ENCODE results near the gene C1orf115.
"Not testable (repeated sequence)": the region's sequence is repeated elsewhere in the genome, so short reads cannot be mapped to it uniquely, and the experiment has no call there.

The C1orf115 gene

GRCh38 chr1:220730486-220730885 lies 40.3 kb downstream of the C1orf115 start:
- no peak for DNase-seq

DNA sequence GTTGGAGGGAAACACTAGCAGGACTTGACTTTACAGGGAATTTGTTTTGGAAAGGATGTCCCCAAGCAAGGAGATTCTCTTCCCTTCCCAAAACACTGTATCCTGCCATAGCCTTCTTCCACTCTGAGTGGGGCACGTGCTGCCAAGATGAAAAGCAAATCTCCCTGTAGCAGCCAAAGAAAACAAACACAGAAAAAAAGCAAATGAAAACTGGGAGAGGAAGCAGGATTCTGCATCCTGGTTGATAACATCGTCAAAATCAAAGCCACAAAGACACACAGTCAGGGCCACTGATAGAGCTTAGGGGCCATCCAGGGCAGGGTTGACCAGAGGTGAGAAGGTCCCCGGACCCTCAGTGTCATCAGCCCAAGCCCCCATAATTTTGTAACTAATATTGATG lies 42.0 kb downstream of the C1orf115 start:
- DNase-seq: no peak

GRCh38 chr1:220732621-220733020 lies 42.5 kb downstream of the C1orf115 start:
- no peak for DNase-seq

- DNase-seq: peak; percentile 88
Measured at GRCh38 chr1:220733086-220733601, 43.0 kb downstream of the C1orf115 start.

DNA sequence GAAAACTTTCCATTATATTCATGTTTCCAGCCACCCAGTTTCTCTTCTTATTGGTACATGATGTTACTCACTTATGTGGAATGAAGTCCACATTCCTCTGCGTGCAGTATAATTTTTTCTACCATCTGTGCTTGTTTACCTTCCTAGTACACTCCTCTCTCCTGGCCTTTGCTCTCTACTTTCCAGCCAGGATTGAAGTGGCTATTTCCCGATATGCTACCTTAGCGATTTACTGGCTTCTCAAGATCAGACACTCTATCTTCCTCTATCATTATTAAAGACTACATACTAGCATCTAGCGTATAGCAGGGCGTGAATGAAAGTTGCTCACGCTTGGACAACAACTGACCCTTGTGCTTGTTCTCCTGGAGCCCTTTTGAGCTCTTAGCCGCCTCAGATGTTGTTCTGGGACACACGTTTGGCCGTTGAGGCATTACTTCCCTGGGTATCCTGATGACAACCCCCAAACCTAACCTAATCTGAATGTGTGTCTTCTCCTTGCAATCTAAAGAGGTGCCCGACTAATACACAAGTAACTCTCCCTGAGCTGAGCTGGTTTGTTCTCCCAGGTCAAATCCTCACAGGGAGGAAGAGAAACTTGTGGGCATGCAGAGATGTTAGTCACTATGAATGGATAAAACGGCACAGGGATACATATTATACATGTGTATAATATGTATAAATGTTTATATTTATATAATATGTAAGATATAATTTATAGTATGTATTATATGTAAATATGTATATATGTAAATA lies 44.6 kb downstream of the C1orf115 start:
- DNase-seq: peak; percentile 17

DNA sequence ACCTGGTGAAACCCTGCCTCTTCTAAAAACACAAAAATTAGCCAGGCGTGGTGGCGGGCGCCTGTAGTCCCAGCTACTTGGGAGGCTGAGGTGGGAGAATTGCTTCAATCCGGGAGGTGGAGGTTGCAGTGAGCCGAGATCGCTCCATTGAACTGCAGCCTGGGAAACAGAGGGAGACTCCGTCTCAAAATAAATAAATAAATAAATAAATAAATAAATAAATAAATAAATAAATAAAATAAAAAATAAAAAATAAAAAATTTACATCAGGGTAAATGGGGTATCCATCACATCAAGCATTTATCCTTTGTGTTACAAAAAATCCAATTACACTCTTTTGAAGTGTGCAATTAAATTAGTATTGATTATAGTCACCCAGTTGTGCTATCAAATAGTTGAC lies 46.1 kb downstream of the C1orf115 start:
- not testable (repeated sequence) for DNase-seq

GRCh38 chr1:220741349-220741748 lies 51.2 kb downstream of the C1orf115 start:
- no peak for DNase-seq

GRCh38 chr1:220741825-220742224 lies 51.7 kb downstream of the C1orf115 start:
- DNase-seq: peak; percentile 30

DNA sequence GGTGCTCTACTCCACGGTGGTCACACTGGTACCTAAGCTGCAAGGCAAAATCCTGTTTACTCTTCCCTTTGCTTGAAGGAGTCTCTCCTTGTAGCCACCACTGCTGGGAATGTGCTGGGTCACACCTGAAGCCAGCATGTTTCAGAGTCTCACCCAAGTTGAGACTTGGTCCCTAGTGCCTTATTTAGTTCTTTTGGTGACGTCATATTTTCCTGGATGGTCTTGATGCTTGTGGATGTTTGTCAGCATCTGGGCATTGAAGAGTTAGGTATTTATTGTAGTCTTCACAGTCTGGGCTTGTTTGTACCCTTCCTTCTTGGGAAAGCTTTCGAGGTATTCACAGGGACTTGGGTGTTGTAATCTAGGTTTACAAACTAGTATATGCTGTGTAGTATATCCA lies 52.4 kb downstream of the C1orf115 start:
- DNase-seq: no peak

DNA sequence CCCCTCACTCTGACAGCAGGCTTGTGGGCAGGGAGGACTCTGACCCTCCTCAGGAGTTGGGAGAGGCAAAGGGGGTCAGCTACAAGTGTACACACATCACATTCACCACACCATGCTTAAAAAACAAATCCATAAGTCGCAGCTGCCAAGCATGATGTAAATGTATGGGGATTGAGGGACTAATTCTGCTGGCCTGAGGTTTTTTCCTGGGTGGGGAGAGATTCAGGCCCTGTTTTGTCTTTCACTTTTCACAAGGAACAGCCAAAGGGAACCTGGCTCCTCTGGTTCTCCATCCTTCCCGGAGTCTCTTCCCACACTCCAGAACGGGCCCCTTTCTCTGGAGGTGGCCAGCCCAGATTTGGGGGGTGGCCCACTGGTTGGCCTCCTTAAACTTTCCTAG lies 56.7 kb downstream of the C1orf115 start:
- no peak for DNase-seq

GRCh38 chr1:220747437-220748088 lies 57.4 kb downstream of the C1orf115 start:
- no peak for DNase-seq

DNA sequence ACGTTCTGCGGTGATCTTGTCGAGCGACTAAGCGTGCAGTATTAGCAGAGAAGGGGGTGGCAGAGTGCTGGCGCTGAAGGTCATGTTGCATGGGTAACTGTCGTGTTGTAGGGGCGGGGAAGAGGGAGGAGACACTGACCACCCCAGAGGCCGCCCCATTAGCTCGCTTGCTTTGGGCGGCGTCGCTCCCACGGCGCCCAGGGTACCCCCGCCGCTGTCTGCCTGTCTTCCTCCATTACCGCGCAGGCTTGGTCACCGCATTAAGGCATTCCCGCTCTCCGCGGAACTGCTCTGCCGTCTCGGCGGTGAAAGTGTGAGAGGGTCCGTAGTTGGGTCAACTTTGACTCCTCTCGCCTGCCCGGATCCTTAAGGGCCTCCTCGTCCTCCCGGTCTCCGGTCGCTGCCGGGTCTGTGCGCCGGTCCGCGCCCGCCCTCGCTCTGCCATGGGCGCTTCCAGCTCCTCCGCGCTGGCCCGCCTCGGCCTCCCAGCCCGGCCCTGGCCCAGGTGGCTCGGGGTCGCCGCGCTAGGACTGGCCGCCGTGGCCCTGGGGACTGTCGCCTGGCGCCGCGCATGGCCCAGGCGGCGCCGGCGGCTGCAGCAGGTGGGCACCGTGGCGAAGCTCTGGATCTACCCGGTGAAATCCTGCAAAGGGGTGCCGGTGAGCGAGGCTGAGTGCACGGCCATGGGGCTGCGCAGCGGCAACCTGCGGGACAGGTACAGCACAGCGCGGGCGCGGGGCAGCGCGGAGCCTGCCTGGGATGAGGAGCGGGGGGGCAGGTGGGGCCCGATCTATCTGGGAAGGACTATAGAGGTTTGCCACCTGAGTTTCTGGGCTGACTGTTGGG lies 58.1 kb downstream of the C1orf115 start, which contains the start of gene MTARC2:
Gene MTARC2, plus strand, starts transcription at position 234 of the 846 bp plus-strand sequence. Its CDS starts 210 bp downstream, at position 444.
- peak; percentile 77 for DNase-seq

Measured in NCI-H69 (cell line).